ENCODE measurements around the gene FRMPD4. TPM values are rescaled to one million over a fixed set of nuclear protein-coding genes. Genes with fewer than 3 reads are reported as not detected.
A peak's percentile ranks its signal among the peaks of the same experiment; 100 is the strongest.

Gene FRMPD4
- total and polyA plus RNA-seq, 10 of the 15 experiments (the other 5 are each of a cell fraction or from before 2014, with no cell fraction given) = not detected

- in situ Hi-C loops (cut with MboI) (no loop called here), intact Hi-C loops (cut with micrococcal nuclease; ENCODE audit: unreplicated experiment) (loop anchor here (5.0 kb wide), 1 partner anchor 73 kb away; no protein-coding TSS in a partner anchor)
- no peaks in the 10 kb centered on the region for H4K20me1 ChIP-seq (ENCODE audit: control insufficient read depth, insufficient read depth)
- POLR2A ChIA-PET = no interaction called here
- RAD21 ChIA-PET (ENCODE audit: unreplicated experiment) = interaction anchor here (1.3 kb wide), 1 partner anchor 207 kb away, joined by 3 read pairs; no protein-coding TSS in a partner anchor
- no peaks in the 10 kb centered on the region for H3K27me3 ChIP-seq (replicated peaks in 1 of 2; ENCODE audit: control insufficient read depth in 2 of 2, insufficient read depth in 2 of 2, low read length in 1 of 2)
- no peak overlapping the region for H3K4me2 ChIP-seq (ENCODE audit: control insufficient read depth, insufficient read depth)
- no peak for DNase-seq (ENCODE audit: low read depth, low spot score)
- 11% methylated on average over 11 of the region's 11 CpGs for WGBS (ENCODE audit: insufficient coverage, insufficient replicate concordance, low lambda C conversion rate, missing lambda C conversion rate)
- no peaks in the 10 kb centered on the region for H3K79me2 ChIP-seq (ENCODE audit: control insufficient read depth, insufficient read depth, low read length)
- no TSS peak for BruUV-seq (replicated peaks)
- no peaks in the 10 kb centered on the region for H3K36me3 ChIP-seq (ENCODE audit: control insufficient read depth in 2 of 2, insufficient read depth in 2 of 2, low read length in 1 of 2)
- CTCF ChIA-PET = interaction anchor here (0.6 to 4.6 kb wide), 2 partner anchors 207 to 968 kb away, joined by 3 to 24 read pairs; no protein-coding TSS in a partner anchor
- H3K4me3 ChIP-seq = no peak overlapping the region
- no peaks in the 10 kb centered on the region for H3K9me3 ChIP-seq (replicated peaks; ENCODE audit: control insufficient read depth, insufficient read depth, low read length)
- H3K4me1 ChIP-seq (ENCODE audit: control insufficient read depth, insufficient read depth, low read length) = no peaks in the 10 kb centered on the region; the same call in 1 of the 2 replicates
- H3K9ac ChIP-seq (ENCODE audit: control insufficient read depth, insufficient read depth, low read length) = no peak overlapping the region
- FAIRE-seq = no peak
- H2AFZ ChIP-seq (ENCODE audit: control insufficient read depth, low read depth, low read length) = no peak overlapping the region
- SMC1A ChIA-PET (ENCODE audit: uncharacterized antibody, unreplicated experiment) = interaction anchor here (1.1 kb wide), 1 partner anchor 207 kb away, joined by 3 read pairs; no protein-coding TSS in a partner anchor
- no peak overlapping the region for H3K27ac ChIP-seq (ENCODE audit: control insufficient read depth, insufficient read depth)
- no peak for TF ChIP-seq E2F4 (IDR thresholded peaks at IDR 0.05; ENCODE audit: low read depth, low read length)
- no peak for TF ChIP-seq JUND (IDR thresholded peaks at IDR 0.05; ENCODE audit: low read depth, low read length)
- ATAC-seq = peak; percentile 35; the same call in 1 of the 3 replicates
Measured at GRCh38 chrX:12494400-12495138, 356.3 kb downstream of the FRMPD4 start.

DNA sequence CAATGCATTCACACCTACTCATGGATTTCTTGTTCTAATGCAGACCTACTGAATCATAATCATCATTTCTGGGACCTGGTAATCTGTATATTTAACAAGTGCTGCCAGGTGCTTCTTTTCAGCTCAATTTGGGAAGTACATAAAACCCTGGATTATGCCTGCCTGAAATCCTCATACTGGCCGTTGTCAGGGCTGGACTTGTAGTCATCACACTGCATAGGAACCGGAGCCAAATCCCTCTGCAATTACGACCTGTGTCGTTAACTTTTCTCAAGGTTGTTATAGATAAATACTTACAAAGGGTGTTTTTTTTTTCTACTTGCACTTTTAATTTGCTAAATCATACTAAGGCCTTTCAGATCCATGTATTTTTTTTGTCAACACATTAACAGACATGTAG, 358.1 kb downstream of the FRMPD4 start:
- in situ Hi-C loops (cut with MboI) (no loop called here), intact Hi-C loops (cut with micrococcal nuclease; ENCODE audit: unreplicated experiment) (loop anchor here (5.0 kb wide), 1 partner anchor 71 kb away; no protein-coding TSS in a partner anchor)
- BruUV-seq (replicated peaks) = no TSS peak
- RAD21 ChIA-PET (ENCODE audit: unreplicated experiment) = no interaction called here
- Histone ChIP-seq H3K4me2 (ENCODE audit: control insufficient read depth, insufficient read depth) (no peak overlapping the region), H3K9me3 (replicated peaks; ENCODE audit: control insufficient read depth, insufficient read depth, low read length) (no peaks in the 10 kb centered on the region), H3K79me2 (ENCODE audit: control insufficient read depth, insufficient read depth, low read length) (no peaks in the 10 kb centered on the region), H3K4me3 (no peak overlapping the region), H3K27me3 (replicated peaks in 1 of 2; ENCODE audit: control insufficient read depth in 2 of 2, insufficient read depth in 2 of 2, low read length in 1 of 2) (no peaks in the 10 kb centered on the region), H2AFZ (ENCODE audit: control insufficient read depth, low read depth, low read length) (no peak overlapping the region), H3K36me3 (ENCODE audit: control insufficient read depth in 2 of 2, insufficient read depth in 2 of 2, low read length in 1 of 2) (no peaks in the 10 kb centered on the region), H3K27ac (ENCODE audit: control insufficient read depth, insufficient read depth) (no peak overlapping the region), H3K9ac (ENCODE audit: control insufficient read depth, insufficient read depth, low read length) (no peak overlapping the region), H3K4me1 (ENCODE audit: control insufficient read depth, insufficient read depth, low read length) (no peaks in the 10 kb centered on the region; the same call in 1 of the 2 replicates), H4K20me1 (ENCODE audit: control insufficient read depth, insufficient read depth) (no peaks in the 10 kb centered on the region)
- ATAC-seq (no peak), DNase-seq (ENCODE audit: low read depth, low spot score) (no peak), FAIRE-seq (no peak)
- SMC1A ChIA-PET (ENCODE audit: uncharacterized antibody, unreplicated experiment) = interaction anchor here (1.1 kb wide), 1 partner anchor 205 kb away, joined by 5 read pairs; no protein-coding TSS in a partner anchor
- CTCF ChIA-PET = interaction anchor here (0.9 to 4.6 kb wide), 2 partner anchors 14 to 205 kb away, joined by 3 to 24 read pairs; no protein-coding TSS in a partner anchor
- POLR2A ChIA-PET = no interaction called here
- no peak for TF ChIP-seq BHLHE40 (IDR thresholded peaks at IDR 0.05; ENCODE audit: borderline replicate concordance in 1 of 2, low read depth in 2 of 2, low read length in 1 of 2)
- TF ChIP-seq MYB (IDR thresholded peaks at IDR 0.05; ENCODE audit: borderline replicate concordance, low read depth, low read length) = no peak
- 45% methylated on average over 4 of the region's 4 CpGs for WGBS (ENCODE audit: insufficient coverage, insufficient replicate concordance, low lambda C conversion rate, missing lambda C conversion rate)

Data from GM12878 (cell line).